Mesenchymal stem cell (in vitro differentiated cells and primary cell): Measurements from ENCODE around the gene IL22RA2.

Experiments
- DNase-seq: peaks from one replicate; pipeline ENCODE4 v3.0.0-alpha.2; 2013
- H2AFZ ChIP-seq: one replicate; pipeline ENCODE4 v1.6.1; 2013; ENCODE audit warnings: low read depth, mild to moderate bottlenecking, control low read depth, inconsistent platforms, low read length, moderate library complexity
- H2AK5ac ChIP-seq: 2 replicates; pipeline ENCODE4 v1.6.1; 2013; ENCODE audit warnings: low read length, moderate library complexity, mild to moderate bottlenecking, inconsistent platforms; ENCODE audit not compliant: severe bottlenecking
- H2BK120ac ChIP-seq: one replicate; pipeline ENCODE4 v1.6.1; 2013; ENCODE audit warnings: low read depth, mild to moderate bottlenecking, inconsistent platforms, low read length, moderate library complexity
- H2BK12ac ChIP-seq, 2 experiments: one replicate each; pipeline ENCODE4 v1.6.1; 2013; ENCODE audit warnings: inconsistent platforms in 2 of 2, low read length in 2 of 2, mild to moderate bottlenecking in 2 of 2, moderate library complexity in 2 of 2, control low read depth in 1 of 2
- H2BK15ac ChIP-seq: one replicate; pipeline ENCODE4 v1.6.1; 2013; ENCODE audit warnings: mild to moderate bottlenecking, low read depth, inconsistent platforms; ENCODE audit not compliant: poor library complexity, severe bottlenecking
- H2BK5ac ChIP-seq: 2 replicates; pipeline ENCODE4 v1.6.1; 2013; ENCODE audit warnings: low read depth, mild to moderate bottlenecking, low read length, control low read depth, inconsistent platforms; ENCODE audit not compliant: poor library complexity, severe bottlenecking
- H3K14ac ChIP-seq, 2 experiments: one replicate each; pipeline ENCODE4 v1.6.1; 2013; ENCODE audit warnings: inconsistent platforms in 2 of 2, low read length in 2 of 2, control low read depth in 1 of 2, mild to moderate bottlenecking in 1 of 2, moderate library complexity in 1 of 2
- H3K18ac ChIP-seq, 2 experiments: one replicate each; pipeline ENCODE4 v1.6.1; 2013; ENCODE audit warnings: inconsistent platforms in 2 of 2, low read length in 2 of 2, control low read depth in 1 of 2, low read depth in 1 of 2, mild to moderate bottlenecking in 1 of 2
- H3K23ac ChIP-seq, 2 experiments: one replicate each; pipeline ENCODE4 v1.6.1; 2013; ENCODE audit warnings: inconsistent platforms in 2 of 2, low read length in 2 of 2, mild to moderate bottlenecking in 2 of 2, moderate library complexity in 2 of 2, control low read depth in 1 of 2
- H3K27ac ChIP-seq: 2 replicates; pipeline ENCODE4 v1.5.1; 2013; ENCODE audit warnings: mild to moderate bottlenecking, moderate library complexity, low read length, control low read depth, inconsistent platforms; ENCODE audit not compliant: poor library complexity, severe bottlenecking
- H3K27me3 ChIP-seq, 2 experiments: 2 replicates each; pipeline versions ENCODE4 v1.6.1 to v1.7.0; 2013; ENCODE audit warnings: low read length in 2 of 2, mild to moderate bottlenecking in 2 of 2, moderate library complexity in 2 of 2, control low read depth in 1 of 2, inconsistent platforms in 1 of 2; ENCODE audit not compliant: control insufficient read depth in 1 of 2, insufficient read depth in 1 of 2
- H3K36me3 ChIP-seq, 2 experiments: 2 replicates each; pipeline versions ENCODE4 v1.6.1 to v1.7.0; 2013; ENCODE audit warnings: low read length in 2 of 2, control low read depth in 1 of 2, inconsistent platforms in 1 of 2, low read depth in 1 of 2, mild to moderate bottlenecking in 1 of 2; ENCODE audit not compliant: insufficient read depth in 2 of 2, control insufficient read depth in 1 of 2
- H3K4ac ChIP-seq, 2 experiments: one replicate each; pipeline ENCODE4 v1.6.1; 2013; ENCODE audit warnings: inconsistent platforms in 2 of 2, low read length in 2 of 2, mild to moderate bottlenecking in 2 of 2, moderate library complexity in 2 of 2, control low read depth in 1 of 2, low read depth in 1 of 2
- H3K4me1 ChIP-seq: 2 replicates; pipeline ENCODE4 v1.6.1; 2013; ENCODE audit warnings: low read depth, low read length, control low read depth; ENCODE audit not compliant: control insufficient read depth, insufficient read depth
- H3K4me2 ChIP-seq: 2 replicates; pipeline ENCODE4 v1.6.1; 2013; ENCODE audit warnings: low read length, mild to moderate bottlenecking, inconsistent platforms; ENCODE audit not compliant: poor library complexity, severe bottlenecking
- H3K4me3 ChIP-seq, 2 experiments: 2 replicates each; pipeline versions ENCODE4 v1.5.1 to v1.7.0; 2013; ENCODE audit warnings: low read length in 2 of 2, mild to moderate bottlenecking in 2 of 2, control low read depth in 1 of 2, low read depth in 1 of 2; ENCODE audit not compliant: insufficient read depth in 1 of 2
- H3K79me1 ChIP-seq: replicated peaks from 2 replicates; pipeline ENCODE4 v1.6.1; 2013; ENCODE audit warnings: mild to moderate bottlenecking, control low read depth, low read length, inconsistent platforms; ENCODE audit not compliant: poor library complexity, severe bottlenecking
- H3K9ac ChIP-seq: 2 replicates; pipeline ENCODE4 v1.7.0; 2013; ENCODE audit warnings: mild to moderate bottlenecking, low read length, moderate library complexity
- H3K9me3 ChIP-seq: 2 replicates; pipeline ENCODE4 v1.7.0; 2013; ENCODE audit warnings: mild to moderate bottlenecking, low read length; ENCODE audit not compliant: control insufficient read depth
- H4K8ac ChIP-seq: one replicate; pipeline ENCODE4 v1.6.1; 2013; ENCODE audit warnings: inconsistent platforms, mild to moderate bottlenecking, low read length, moderate library complexity
- H4K91ac ChIP-seq: one replicate; pipeline ENCODE4 v1.6.1; 2013; ENCODE audit warnings: mild to moderate bottlenecking, low read length, inconsistent platforms
- WGBS: methylation state at CpG from one replicate; pipeline ENCODE4 v1.1.7; 2013; ENCODE audit warnings: mixed read lengths; 5-methylcytosine and 5-hydroxymethylcytosine counted together

IL22RA2 gene

DNA sequence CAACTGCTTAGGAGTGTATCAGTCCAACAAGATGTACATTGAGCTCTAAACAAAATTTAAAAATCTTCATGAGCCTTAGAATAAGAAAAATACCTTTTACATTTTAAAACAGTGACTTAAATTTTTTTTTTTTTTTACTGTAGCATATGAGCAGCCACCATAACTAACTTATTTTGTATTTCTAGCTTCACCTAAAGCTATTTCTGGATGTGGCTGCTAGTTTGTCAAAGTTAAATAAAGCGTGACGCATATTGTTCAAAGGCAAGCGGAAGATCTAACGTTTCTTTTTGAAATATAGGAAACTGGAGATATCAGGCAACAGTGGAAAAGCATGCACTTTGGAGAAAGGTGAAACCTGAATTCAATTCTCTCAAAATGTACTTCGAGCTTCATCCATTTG lies 3.3 kb upstream of the IL22RA2 start:
- no peak overlapping the region for H2AFZ ChIP-seq
- H3K4me2 ChIP-seq = no peak overlapping the region
- H3K36me3 ChIP-seq = no peaks in the 10 kb centered on the region
- no peak overlapping the region for H2BK12ac ChIP-seq
- H3K23ac ChIP-seq = no peak overlapping the region
- H3K4me1 ChIP-seq = no peaks in the 10 kb centered on the region
- no peak overlapping the region for H3K9ac ChIP-seq
- no peak overlapping the region for H3K18ac ChIP-seq
- no peak for DNase-seq
- no peaks in the 10 kb centered on the region for H3K27me3 ChIP-seq
- H2BK5ac ChIP-seq = no peak overlapping the region
- no peak overlapping the region for H3K4me3 ChIP-seq
- no peak overlapping the region for H2AK5ac ChIP-seq
- H3K9me3 ChIP-seq = peaks cover 35% of the 10 kb centered on the region
- no peak overlapping the region for H3K27ac ChIP-seq
- H3K14ac ChIP-seq = no peak overlapping the region
- H3K4ac ChIP-seq = no peak overlapping the region
- H2BK15ac ChIP-seq = no peak overlapping the region
- WGBS = 85% methylated on average over 5 of the region's 5 CpGs
- H2BK120ac ChIP-seq = no peak overlapping the region
- no peaks in the 10 kb centered on the region for H3K79me1 ChIP-seq
- H4K91ac ChIP-seq = no peak overlapping the region
- H4K8ac ChIP-seq = no peak overlapping the region

DNA sequence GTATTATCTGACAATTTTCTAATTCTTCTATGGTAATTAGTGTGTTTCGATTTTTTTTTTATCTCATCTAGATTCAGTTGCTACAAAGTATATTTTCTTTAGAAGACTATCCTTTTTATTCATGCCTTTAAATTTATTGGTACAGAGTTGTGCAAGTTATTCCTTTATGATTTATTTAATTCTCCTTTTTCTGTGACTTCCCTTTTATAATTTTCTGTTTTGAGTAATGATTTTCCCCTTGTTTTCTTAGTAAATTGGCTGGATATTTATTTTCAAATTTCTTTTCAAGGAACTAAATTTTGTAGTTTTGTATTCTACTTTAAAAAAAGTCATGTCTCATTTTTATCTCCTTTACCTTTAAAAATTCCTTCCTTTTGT lies 2.4 kb upstream of the IL22RA2 start:
- Histone ChIP-seq H3K4me2 (no peak overlapping the region), H4K91ac (no peak overlapping the region), H2AK5ac (no peak overlapping the region), H3K14ac (no peak overlapping the region), H3K9ac (no peak overlapping the region), H2BK15ac (no peak overlapping the region), H3K27me3 (no peaks in the 10 kb centered on the region), H3K79me1 (no peaks in the 10 kb centered on the region), H3K18ac (no peak overlapping the region), H2BK5ac (no peak overlapping the region), H3K23ac (no peak overlapping the region), H3K27ac (no peak overlapping the region), H3K4me3 (no peak overlapping the region), H3K36me3 (no peaks in the 10 kb centered on the region), H3K9me3 (peaks cover 29% of the 10 kb centered on the region), H2AFZ (no peak overlapping the region), H3K4ac (no peak overlapping the region), H2BK12ac (no peak overlapping the region), H3K4me1 (no peaks in the 10 kb centered on the region), H4K8ac (no peak overlapping the region), H2BK120ac (no peak overlapping the region)
- DNase-seq = no peak
- WGBS = no CpG with 5 or more reads among the region's 1 CpG

DNA sequence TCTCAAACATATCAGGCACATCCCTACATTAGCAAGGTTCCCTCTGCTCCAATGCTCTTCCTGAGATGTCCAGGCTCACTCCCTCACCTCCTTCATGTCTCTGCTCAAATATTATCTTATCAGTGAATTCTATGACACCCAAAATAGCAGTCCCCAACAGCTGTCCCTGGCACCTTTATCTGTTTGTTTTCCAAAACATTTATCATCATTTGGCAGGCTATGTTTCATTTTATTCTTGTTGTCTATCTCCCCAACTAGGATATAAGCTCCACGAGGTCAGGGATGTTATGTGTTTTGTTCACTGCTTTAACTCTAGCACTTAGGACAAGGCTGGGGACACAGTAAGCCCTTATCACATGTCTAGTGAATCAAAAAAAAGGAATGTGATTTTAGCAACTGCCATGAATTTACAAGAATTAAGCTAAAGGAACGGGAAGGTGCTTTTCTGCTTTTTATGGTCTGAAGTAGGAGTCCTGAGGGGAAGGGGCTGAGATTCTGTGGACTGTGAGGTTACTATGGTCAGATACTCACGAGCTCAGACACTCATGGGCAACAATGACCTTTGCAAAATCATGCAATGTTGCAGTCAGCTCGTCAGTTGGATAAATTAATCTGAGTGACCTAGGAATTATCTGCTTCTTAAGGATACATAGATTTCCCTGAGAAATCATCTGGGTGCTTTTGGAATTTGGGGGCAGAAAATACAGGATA lies 1.9 kb upstream of the IL22RA2 start:
- H2BK12ac ChIP-seq = no peak overlapping the region
- no peak overlapping the region for H3K9ac ChIP-seq
- H2AK5ac ChIP-seq = no peak overlapping the region
- no peaks in the 10 kb centered on the region for H3K79me1 ChIP-seq
- no peak overlapping the region for H3K4ac ChIP-seq
- peaks cover 28% of the 10 kb centered on the region for H3K9me3 ChIP-seq
- H3K4me2 ChIP-seq = no peak overlapping the region
- no peak overlapping the region for H4K8ac ChIP-seq
- no peak overlapping the region for H3K23ac ChIP-seq
- H2BK15ac ChIP-seq = no peak overlapping the region
- H4K91ac ChIP-seq = no peak overlapping the region
- no peak overlapping the region for H2AFZ ChIP-seq
- H2BK5ac ChIP-seq = no peak overlapping the region
- no peaks in the 10 kb centered on the region for H3K4me1 ChIP-seq
- WGBS = 50% methylated on average over 4 of the region's 4 CpGs
- no peaks in the 10 kb centered on the region for H3K36me3 ChIP-seq
- no peak overlapping the region for H3K27ac ChIP-seq
- no peak overlapping the region for H3K14ac ChIP-seq
- no peak overlapping the region for H2BK120ac ChIP-seq
- H3K27me3 ChIP-seq = no peaks in the 10 kb centered on the region
- no peak for DNase-seq
- H3K4me3 ChIP-seq = no peak overlapping the region
- H3K18ac ChIP-seq = no peak overlapping the region

DNA sequence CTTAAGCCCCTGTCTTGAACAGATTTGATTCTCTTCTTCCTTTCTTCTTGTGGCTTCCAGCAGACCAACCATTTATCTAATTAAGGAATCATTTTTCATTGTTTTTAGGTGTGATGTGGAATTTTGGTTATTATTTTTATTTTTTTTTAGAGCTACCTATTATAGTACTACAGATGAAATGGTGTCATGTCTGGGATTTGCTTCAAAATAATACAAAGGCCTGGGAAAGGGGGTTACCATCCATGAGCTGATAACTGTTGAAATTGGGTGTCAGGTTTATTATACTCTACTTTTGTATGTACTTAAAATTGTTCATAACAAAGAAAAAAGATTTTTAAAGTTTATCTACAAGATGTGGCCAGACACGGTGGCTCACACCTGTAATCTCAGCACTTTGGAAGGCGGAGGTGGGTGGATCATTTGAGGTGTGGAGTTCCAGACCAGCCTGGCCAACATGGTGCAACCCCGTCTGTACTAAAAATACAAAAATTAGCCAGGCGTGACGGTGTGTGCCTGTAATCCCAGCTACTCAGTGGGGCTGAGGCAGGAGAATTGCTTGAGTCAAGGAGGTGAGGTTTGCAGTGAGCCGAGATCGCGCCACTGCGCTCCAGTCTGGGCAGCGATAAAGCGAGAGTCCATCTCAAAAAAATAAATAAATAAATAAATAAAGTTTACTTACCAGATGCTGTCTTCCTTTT lies 561 bp downstream of the IL22RA2 start:
- H3K4me1 ChIP-seq = no peaks in the 10 kb centered on the region
- H3K14ac ChIP-seq = no peak overlapping the region
- 81% methylated on average over 5 of the region's 11 CpGs for WGBS

More for the DNA sequence above, 561 bp downstream of the IL22RA2 start:
- peak overlapping the region in 1 of 2 experiments; percentile 26 for H3K4me3 ChIP-seq
- no peak overlapping the region for H2BK12ac ChIP-seq
- no peak overlapping the region for H3K9ac ChIP-seq
- H3K18ac ChIP-seq = no peak overlapping the region
- H2AK5ac ChIP-seq = no peak overlapping the region
- DNase-seq = no peak
- no peak overlapping the region for H2BK5ac ChIP-seq
- H3K4ac ChIP-seq = no peak overlapping the region
- no peaks in the 10 kb centered on the region for H3K79me1 ChIP-seq
- no peak overlapping the region for H3K4me2 ChIP-seq
- no peak overlapping the region for H4K91ac ChIP-seq
- H2AFZ ChIP-seq = no peak overlapping the region
- peaks cover 27% of the 10 kb centered on the region for H3K9me3 ChIP-seq
- no peaks in the 10 kb centered on the region for H3K36me3 ChIP-seq
- H4K8ac ChIP-seq = no peak overlapping the region
- H3K27me3 ChIP-seq = no peaks in the 10 kb centered on the region
- H2BK15ac ChIP-seq = no peak overlapping the region
- H2BK120ac ChIP-seq = no peak overlapping the region
- no peak overlapping the region for H3K27ac ChIP-seq
- H3K23ac ChIP-seq = no peak overlapping the region
